Measurements from ENCODE around the gene LHX5.

Gene LHX5

GRCh38 chr12:113464852-113465719 lies 6.6 kb downstream of the LHX5 start:
- no peak for DNase-seq

GRCh38 chr12:113464452-113464775 lies 7.3 kb downstream of the LHX5 start:
- DNase-seq: no peak

- DNase-seq: no peak
Observed at GRCh38 chr12:113463746-113464451, 7.8 kb downstream of the LHX5 start.

- DNase-seq: no peak
Observed at GRCh38 chr12:113462998-113463745, 8.5 kb downstream of the LHX5 start.

GRCh38 chr12:113462117-113462774 lies 9.4 kb downstream of the LHX5 start:
- DNase-seq: peak; percentile 66

GRCh38 chr12:113461666-113462065 lies 10.0 kb downstream of the LHX5 start:
- DNase-seq: peak; percentile 4

GRCh38 chr12:113459981-113460380 lies 11.7 kb downstream of the LHX5 start:
- no peak for DNase-seq

GRCh38 chr12:113457710-113458109 lies 14.0 kb downstream of the LHX5 start:
- DNase-seq: no peak

- DNase-seq: no peak
Observed at GRCh38 chr12:113457185-113457584, 14.5 kb downstream of the LHX5 start.

GRCh38 chr12:113456761-113457160 lies 14.9 kb downstream of the LHX5 start:
- DNase-seq: no peak

GRCh38 chr12:113456199-113456598 lies 15.5 kb downstream of the LHX5 start:
- DNase-seq: no peak

GRCh38 chr12:113453330-113453729 lies 18.3 kb downstream of the LHX5 start:
- DNase-seq: no peak

GRCh38 chr12:113452458-113452857 lies 19.2 kb downstream of the LHX5 start:
- DNase-seq: no peak

- DNase-seq: no peak
Observed at GRCh38 chr12:113449839-113450238, 21.8 kb downstream of the LHX5 start.

GRCh38 chr12:113449299-113449698 lies 22.4 kb downstream of the LHX5 start:
- DNase-seq: no peak

GRCh38 chr12:113448873-113449272 lies 22.8 kb downstream of the LHX5 start:
- no peak for DNase-seq

GRCh38 chr12:113445544-113446171 lies 26.0 kb downstream of the LHX5 start:
- no peak for DNase-seq

- DNase-seq: no peak
Observed at GRCh38 chr12:113443030-113443539, 28.6 kb downstream of the LHX5 start.

GRCh38 chr12:113440947-113441782 lies 30.5 kb downstream of the LHX5 start:
- no peak for DNase-seq

GRCh38 chr12:113440336-113440735 lies 31.3 kb downstream of the LHX5 start:
- DNase-seq: no peak

- DNase-seq: peak; percentile 20
Observed at GRCh38 chr12:113439606-113440030, 32.1 kb downstream of the LHX5 start.

GRCh38 chr12:113439301-113439597 lies 32.4 kb downstream of the LHX5 start:
- no peak for DNase-seq
